MM.1S (cell line): ENCODE results near the gene C3orf20.
"Not testable (repeated sequence)": the region's sequence is repeated elsewhere in the genome, so short reads cannot be mapped to it uniquely, and the experiment has no call there.

Experiments used
- DNase-seq: peaks from one replicate; pipeline ENCODE4 v3.0.0-alpha.2; 2015
- H2AFZ ChIP-seq: fragments of 300-600 bp; sonication (generic); 2 replicates; pipeline ENCODE4 v1.6.0; 2016; ENCODE audit warnings: antibody characterized with exemption, low read length
- H3F3A ChIP-seq: fragments of 300-600 bp; sonication (generic); 2 replicates; pipeline ENCODE4 v1.6.1; 2016; ENCODE audit warnings: mild to moderate bottlenecking, antibody characterized with exemption, low read length, moderate library complexity, mixed read lengths; ENCODE audit not compliant: insufficient read depth
- H3K27ac ChIP-seq: fragments of 300-600 bp; sonication (generic); 2 replicates; pipeline ENCODE4 v1.5.1; 2016; ENCODE audit warnings: mild to moderate bottlenecking, low read length
- H3K27me3 ChIP-seq: fragments of 300-600 bp; sonication (generic); replicated peaks from 2 replicates; pipeline ENCODE4 v1.6.0; 2016; ENCODE audit warnings: low read length; ENCODE audit not compliant: insufficient read depth
- H3K36me3 ChIP-seq: fragments of 300-600 bp; sonication (generic); replicated peaks from 2 replicates; pipeline ENCODE4 v1.6.1; 2016; ENCODE audit warnings: mild to moderate bottlenecking, low read length, mixed read lengths; ENCODE audit not compliant: insufficient read depth
- H3K4me1 ChIP-seq: fragments of 300-600 bp; sonication (generic); 2 replicates; pipeline ENCODE4 v1.6.1; 2016; ENCODE audit warnings: low read length, mixed read lengths
- H3K4me2 ChIP-seq: fragments of 300-600 bp; sonication (generic); 2 replicates; pipeline ENCODE4 v1.6.0; 2016; ENCODE audit warnings: low read depth, low read length
- H3K4me3 ChIP-seq: fragments of 300-600 bp; sonication (generic); 2 replicates; pipeline ENCODE4 v1.5.1; 2016; ENCODE audit warnings: low read length, mixed read lengths
- H3K79me2 ChIP-seq: fragments of 300-600 bp; sonication (generic); 2 replicates; pipeline ENCODE4 v1.6.1; 2016; ENCODE audit warnings: mixed run types, low read length, mixed read lengths
- H3K9ac ChIP-seq: fragments of 300-600 bp; sonication (generic); 2 replicates; pipeline ENCODE4 v1.6.1; 2016; ENCODE audit warnings: low read length, mixed read lengths
- H3K9me2 ChIP-seq: fragments of 300-600 bp; sonication (generic); replicated peaks from 2 replicates; pipeline ENCODE4 v1.6.1; 2016; ENCODE audit warnings: mild to moderate bottlenecking, low read length, mixed read lengths; ENCODE audit not compliant: insufficient read depth
- H3K9me3 ChIP-seq: fragments of 300-600 bp; sonication (generic); replicated peaks from 2 replicates; pipeline ENCODE4 v1.6.1; 2016; ENCODE audit warnings: mild to moderate bottlenecking, low read length, mixed read lengths; ENCODE audit not compliant: insufficient read depth
- H4K20me1 ChIP-seq: fragments of 300-600 bp; sonication (generic); 2 replicates; pipeline ENCODE4 v1.6.1; 2016; ENCODE audit warnings: mild to moderate bottlenecking, low read length, moderate library complexity, mixed read lengths; ENCODE audit not compliant: insufficient read depth
- CTCF ChIP-seq: fragments of 300-600 bp; sonication (generic); IDR thresholded peaks from 2 replicates; pipeline ENCODE4 v1.5.1; 2016; ENCODE audit warnings: antibody characterized with exemption, low read length, mixed read lengths
- EZH2 ChIP-seq: fragments of 300-600 bp; sonication (generic); optimal IDR thresholded peaks from 2 replicates; pipeline ENCODE3; 2017; ENCODE audit warnings: low read depth, mild to moderate bottlenecking, antibody characterized with exemption, low read length, mixed read lengths
- EZH2phosphoT487 ChIP-seq: fragments of 300-600 bp; sonication (generic); IDR thresholded peaks from 2 replicates; pipeline ENCODE4 v1.6.1; 2018; ENCODE audit warnings: antibody characterized with exemption, low read length

The C3orf20 gene

GRCh38 chr3:14808502-14809266 lies 133.7 kb downstream of the C3orf20 start:
- Histone ChIP-seq H3K36me3 (no peaks in the 10 kb centered on the region), H3K79me2 (no peaks in the 10 kb centered on the region), H3K4me2 (no peak overlapping the region), H3K9me3 (no peaks in the 10 kb centered on the region), H3K9ac (no peak overlapping the region), H3K27me3 (peaks cover 52% of the 10 kb centered on the region), H3F3A (no peaks in the 10 kb centered on the region), H3K4me3 (no peak overlapping the region), H3K9me2 (no peaks in the 10 kb centered on the region), H2AFZ (no peak overlapping the region), H4K20me1 (no peaks in the 10 kb centered on the region), H3K4me1 (no peaks in the 10 kb centered on the region), H3K27ac (no peak overlapping the region)
- TF ChIP-seq EZH2phosphoT487, result no peak
- no peak for DNase-seq

- H3K27me3 ChIP-seq, result peaks cover 61% of the 10 kb centered on the region
- not testable (repeated sequence) for H3K9me2 ChIP-seq, H3K36me3 ChIP-seq, H3F3A ChIP-seq, H3K79me2 ChIP-seq, H3K4me1 ChIP-seq, DNase-seq, H3K9me3 ChIP-seq, H3K9ac ChIP-seq, H4K20me1 ChIP-seq, H3K27ac ChIP-seq, H2AFZ ChIP-seq, H3K4me3 ChIP-seq, H3K4me2 ChIP-seq
These were observed 134.7 kb downstream of the C3orf20 start for GRCh38 chr3:14809611-14810010.

- Histone ChIP-seq H3K4me1 (no peaks in the 10 kb centered on the region), H3F3A (no peaks in the 10 kb centered on the region), H3K4me3 (no peak overlapping the region), H3K4me2 (no peak overlapping the region), H3K79me2 (no peaks in the 10 kb centered on the region), H3K9ac (no peak overlapping the region), H3K36me3 (no peaks in the 10 kb centered on the region), H4K20me1 (no peaks in the 10 kb centered on the region), H3K9me3 (no peaks in the 10 kb centered on the region), H2AFZ (no peak overlapping the region), H3K27me3 (peaks cover 67% of the 10 kb centered on the region), H3K9me2 (no peaks in the 10 kb centered on the region), H3K27ac (no peak overlapping the region)
- no peak for TF ChIP-seq EZH2
- TF ChIP-seq EZH2phosphoT487, result no peak
- TF ChIP-seq CTCF, result no peak
- no peak for DNase-seq
These were observed 135.3 kb downstream of the C3orf20 start for GRCh38 chr3:14810070-14810791.

- Histone ChIP-seq H4K20me1 (no peaks in the 10 kb centered on the region), H3K9ac (no peak overlapping the region), H3K4me1 (no peaks in the 10 kb centered on the region), H3K27me3 (peaks cover 72% of the 10 kb centered on the region), H3K27ac (no peak overlapping the region), H3K9me2 (no peaks in the 10 kb centered on the region), H3K4me3 (no peak overlapping the region), H3K9me3 (no peaks in the 10 kb centered on the region), H2AFZ (no peak overlapping the region), H3K4me2 (no peak overlapping the region), H3K36me3 (no peaks in the 10 kb centered on the region), H3F3A (no peaks in the 10 kb centered on the region), H3K79me2 (no peaks in the 10 kb centered on the region)
- DNase-seq, result no peak
- TF ChIP-seq EZH2phosphoT487, result no peak
- TF ChIP-seq EZH2, result peak; percentile 69
- TF ChIP-seq CTCF, result no peak
These were observed 136.1 kb downstream of the C3orf20 start for GRCh38 chr3:14810801-14811661.
